Measurements from ENCODE around the gene TRIO.

TRIO gene

DNA sequence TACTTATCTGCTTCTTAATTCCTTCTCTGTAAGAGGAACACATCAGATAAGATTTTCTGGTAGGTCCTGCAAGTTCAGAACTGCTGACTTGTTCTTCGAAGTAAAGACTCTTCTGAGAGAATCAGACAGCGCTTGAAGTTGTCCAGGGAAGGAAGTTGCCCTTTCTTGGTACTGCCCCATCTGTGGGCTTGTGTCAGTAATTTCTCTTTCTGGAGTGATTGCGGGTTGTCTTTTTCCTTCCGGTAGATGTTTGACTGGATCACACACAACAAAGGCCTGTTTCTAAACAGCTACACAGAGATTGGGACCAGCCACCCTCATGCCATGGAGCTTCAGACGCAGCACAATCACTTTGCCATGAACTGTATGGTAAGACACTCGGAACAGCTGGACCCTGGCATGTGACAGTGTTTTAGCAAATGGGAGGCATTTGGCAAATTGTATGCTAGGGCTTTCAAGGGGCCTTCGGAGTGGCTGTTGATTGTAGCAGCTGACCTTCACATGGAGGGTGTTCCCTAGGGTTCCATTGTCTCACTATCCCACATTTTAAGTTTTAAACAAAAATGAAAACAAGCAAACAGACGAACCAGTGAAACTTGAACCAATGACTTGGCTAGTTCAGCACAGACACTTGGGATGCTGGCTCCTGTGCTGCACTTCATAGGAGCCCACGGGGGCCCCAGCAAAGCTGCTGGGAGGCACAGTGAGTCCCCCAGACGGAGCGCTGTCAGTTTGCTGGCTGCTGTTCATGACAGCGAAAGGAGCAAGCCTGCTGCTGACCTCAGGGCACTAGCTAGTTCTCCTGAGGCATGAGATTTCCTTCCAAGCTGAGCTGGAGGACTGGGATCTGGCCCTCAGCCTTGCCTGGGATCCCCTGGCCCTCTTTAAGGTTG, 149.9 kb downstream of the TRIO start:
- no peak for DNase-seq (ENCODE audit: low read depth, low spot score)

DNA sequence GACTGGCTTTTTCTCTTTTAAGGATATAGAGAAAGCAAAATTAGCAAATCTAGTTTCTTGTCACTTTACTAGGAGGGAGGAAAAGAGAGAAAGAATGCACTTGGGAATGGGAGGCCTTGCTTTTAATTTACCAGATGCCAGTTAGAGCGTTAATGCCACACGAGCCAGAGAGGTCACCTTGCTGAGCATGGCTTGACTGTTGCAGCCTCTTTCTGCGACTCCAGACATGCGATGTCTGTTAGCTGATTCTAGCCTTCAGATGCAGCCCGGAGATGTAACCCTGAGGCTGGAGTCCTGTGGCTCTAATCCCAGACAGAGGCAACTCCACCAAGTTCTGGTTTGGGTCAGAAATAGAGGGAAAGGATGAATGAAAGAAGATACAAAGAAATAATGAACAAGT, 152.5 kb downstream of the TRIO start:
- no peak for DNase-seq (ENCODE audit: low read depth, low spot score)

DNA sequence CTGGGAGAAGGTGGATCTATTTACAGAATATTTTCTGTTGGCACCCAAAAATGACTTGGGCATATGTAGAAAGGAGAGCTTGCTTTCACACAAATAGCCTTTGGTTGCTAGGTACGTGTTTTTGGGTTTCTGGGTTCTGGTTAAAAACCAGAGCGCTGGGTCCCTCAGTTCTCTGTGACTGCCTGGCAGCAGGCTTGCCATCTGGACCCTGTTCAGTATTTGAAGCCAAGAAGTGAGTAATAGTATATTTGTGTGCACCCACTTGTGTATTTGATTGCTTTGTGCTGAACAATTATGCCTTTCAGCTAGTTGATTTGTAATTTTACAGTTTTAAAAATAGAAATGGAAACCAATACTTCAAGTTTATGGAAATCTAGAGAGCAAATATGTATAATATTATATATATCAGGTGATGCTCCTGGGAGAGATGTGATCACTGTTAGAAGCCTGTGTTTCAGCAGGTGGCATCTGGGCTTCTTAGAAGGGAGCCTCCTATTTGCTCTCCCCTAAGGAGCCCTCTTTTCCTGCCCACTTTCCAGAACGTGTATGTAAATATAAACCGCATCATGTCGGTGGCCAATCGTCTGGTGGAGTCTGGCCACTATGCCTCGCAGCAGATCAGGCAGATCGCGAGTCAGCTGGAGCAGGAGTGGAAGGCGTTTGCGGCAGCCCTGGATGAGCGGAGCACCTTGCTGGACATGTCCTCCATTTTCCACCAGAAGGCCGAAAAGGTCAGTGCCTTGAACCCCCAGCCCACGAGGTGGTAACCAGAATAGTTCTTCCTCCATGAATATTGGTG, 153.6 kb downstream of the TRIO start:
- DNase-seq (ENCODE audit: low read depth, low spot score) = no peak

DNA sequence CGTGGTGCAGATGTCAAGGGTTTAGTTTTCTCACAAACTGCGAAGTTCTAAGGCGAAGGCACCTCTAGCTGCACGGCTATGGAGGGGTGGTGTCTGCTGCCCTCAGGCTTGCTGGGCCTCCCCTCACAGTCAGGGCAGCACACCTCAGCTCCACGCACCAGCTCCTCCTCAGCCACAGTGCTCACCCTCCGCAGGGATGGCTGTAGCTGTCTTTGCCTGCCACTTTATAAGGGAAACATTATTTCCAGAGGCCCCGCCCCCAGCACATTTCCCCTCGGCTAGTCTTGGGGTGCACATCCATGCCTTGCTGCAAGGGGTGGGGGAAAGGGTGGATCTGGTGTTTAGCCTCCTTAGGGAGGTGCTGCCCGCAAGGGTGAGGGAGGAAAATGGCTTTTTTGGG, 154.6 kb downstream of the TRIO start:
- no peak for DNase-seq (ENCODE audit: low read depth, low spot score)

DNA sequence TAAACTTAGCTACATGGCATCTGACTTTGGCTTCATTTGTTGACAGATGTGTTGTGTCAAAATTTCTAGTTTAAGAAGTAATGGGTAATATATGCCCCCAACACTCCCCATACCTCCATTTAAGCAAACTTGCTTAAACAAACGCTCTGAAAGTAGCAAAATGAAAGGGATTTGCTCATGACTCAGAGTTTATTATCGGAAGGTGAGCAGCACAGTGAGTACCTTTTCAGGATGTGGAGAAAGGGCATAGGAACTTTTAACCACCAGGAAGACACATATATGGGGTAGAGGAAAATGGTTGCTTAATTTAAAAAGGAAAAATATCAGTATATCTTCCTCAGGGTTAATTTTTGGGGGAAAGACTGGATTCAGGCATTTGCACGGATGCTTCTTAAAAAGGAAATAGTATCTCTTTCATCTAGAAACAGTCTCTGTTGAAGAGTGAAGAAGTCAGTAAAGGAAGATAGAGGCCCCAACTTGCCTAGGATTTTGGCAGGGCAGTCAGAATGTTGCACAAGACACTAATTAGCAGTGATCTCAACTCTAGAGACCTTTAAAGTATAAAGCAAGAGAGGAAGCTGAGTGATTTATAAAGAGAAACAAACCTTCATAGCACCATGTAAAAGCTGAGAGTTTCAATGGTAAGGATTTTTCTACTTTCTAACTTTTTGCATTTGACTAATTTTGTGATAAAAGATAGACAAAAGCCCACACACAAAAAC, 155.1 kb downstream of the TRIO start:
- no peak for DNase-seq (ENCODE audit: low read depth, low spot score)

DNA sequence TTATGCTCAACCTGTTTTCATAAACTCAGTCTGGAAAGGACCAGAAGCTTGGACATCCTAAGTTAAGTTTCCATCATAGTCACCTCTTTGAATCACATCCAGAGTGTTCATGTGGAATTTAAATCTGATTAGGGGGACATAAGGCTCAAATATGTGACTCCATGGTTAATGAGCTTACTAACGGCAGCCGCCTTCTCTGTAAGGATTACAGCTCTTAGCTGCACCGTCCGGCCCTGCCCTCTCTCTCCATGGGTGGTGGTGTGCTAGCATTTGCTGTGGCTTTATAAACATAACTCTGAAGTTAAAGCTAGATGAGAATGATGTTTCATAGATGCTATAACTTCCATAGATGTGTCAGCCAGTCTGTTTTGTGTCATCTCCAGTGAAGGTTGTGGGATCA, 156.5 kb downstream of the TRIO start:
- DNase-seq (ENCODE audit: low read depth, low spot score) = no peak

DNA sequence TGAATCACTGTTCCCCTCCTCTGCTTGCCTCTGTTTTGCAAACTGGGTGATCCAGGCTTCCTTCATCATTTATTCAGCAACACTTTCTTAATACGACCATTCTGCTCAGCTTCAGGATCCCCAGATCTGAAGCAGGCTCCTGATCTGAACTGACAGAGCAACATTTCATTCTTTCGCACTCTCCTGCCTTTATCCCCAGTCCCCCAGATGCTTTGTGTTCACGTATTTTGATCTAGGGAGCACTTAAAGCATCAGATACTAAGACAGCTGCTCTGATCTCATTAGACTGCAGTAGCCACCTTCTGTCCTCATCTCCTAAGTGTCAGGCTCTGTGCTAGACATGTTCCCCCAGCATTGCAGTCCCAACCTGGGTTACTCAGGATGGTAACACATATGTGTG, 158.0 kb downstream of the TRIO start:
- DNase-seq (ENCODE audit: low read depth, low spot score) = no peak

DNA sequence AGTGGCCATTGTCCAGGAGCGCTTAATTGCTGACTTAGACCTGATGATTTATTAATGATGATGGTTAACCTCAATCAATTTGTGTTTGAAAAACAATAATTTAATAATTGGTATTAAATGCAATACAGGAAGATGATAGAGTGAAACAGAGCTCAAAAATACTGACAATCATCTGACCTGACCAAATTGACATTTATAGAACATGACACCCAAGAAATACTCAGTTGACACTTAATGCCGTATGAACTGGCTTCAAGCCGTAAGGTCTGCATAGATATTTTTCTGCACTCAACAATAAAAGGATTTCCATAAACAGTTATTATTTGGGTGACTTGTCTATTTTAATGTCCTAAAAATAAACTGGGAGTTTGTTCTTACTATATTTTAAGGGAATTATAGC, 159.2 kb downstream of the TRIO start:
- DNase-seq (ENCODE audit: low read depth, low spot score) = no peak

DNA sequence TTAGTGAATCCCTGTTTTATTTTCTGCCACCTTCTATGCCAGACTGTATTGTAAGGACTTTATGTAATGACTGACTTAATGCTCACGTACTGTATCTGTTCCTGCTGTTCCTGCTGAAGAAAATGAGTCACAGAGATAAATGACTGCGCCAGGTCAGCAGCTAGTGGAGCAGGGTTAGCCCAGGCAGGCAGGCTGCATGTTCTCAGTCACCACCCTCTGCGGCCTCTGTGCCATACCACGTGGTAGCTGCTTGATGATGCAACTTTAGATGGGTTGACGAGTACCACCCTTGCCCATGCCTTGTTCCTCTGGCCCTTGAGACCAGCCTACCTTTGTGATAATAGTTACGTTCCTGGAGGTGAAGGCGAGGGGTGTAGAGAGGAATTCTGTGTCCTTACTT, 161.9 kb downstream of the TRIO start:
- peak; percentile 42 for DNase-seq (ENCODE audit: low read depth, low spot score)

DNA sequence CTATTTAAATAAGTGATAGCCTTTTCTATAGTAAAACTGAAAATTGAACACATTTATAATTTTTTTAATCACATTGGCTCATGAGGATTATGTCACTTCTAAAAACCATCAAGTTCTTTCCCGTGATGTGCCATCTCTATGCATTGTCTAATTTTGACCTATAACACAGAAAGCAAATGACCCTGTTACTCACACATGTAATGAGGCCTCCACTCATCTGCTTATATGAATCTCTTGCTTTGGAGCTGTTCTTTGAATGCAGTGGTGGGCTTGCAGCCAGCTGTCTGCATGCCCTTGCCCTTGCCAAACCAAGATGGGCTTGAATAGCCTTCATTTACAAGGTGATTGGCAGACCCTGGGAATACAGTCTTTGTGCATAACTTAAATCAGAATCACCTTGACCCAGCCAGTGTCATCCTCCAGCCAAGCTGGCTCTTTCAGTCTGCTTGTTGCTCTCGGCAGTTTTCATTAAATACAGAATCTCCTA, 163.2 kb downstream of the TRIO start:
- DNase-seq (ENCODE audit: low read depth, low spot score) = no peak

DNA sequence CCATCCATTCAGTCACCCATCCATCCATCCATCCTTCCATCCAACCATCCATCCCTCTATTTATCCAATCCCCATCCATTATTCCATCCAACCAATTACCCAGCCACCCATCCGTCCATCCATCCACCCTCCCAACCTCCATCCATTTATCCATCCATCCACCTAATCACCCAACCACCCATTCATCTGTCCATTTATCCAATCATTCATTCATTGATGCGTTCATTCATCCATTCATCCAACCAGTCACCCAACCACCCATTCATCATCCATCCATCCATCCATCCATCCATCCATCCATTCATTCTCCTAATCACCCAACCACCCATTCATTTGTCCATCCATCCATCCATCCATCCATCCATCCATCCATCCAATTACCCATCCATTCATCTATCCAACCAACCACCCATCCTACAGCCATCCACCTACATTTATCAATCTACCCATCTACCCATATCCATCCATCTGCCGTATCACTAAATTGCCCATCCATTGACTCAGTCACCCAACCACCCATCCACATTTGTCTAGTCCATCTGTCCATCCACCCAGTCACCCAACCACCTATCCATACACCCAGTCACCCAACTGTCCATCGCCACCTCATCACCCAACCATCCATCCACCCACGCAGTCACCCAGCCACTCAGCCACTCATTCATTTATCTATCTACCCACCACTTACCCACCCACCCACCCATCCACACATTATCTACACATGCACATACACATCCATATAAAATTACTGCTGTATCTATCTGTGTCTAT, 165.4 kb downstream of the TRIO start:
- no peak for DNase-seq (ENCODE audit: low read depth, low spot score)

DNA sequence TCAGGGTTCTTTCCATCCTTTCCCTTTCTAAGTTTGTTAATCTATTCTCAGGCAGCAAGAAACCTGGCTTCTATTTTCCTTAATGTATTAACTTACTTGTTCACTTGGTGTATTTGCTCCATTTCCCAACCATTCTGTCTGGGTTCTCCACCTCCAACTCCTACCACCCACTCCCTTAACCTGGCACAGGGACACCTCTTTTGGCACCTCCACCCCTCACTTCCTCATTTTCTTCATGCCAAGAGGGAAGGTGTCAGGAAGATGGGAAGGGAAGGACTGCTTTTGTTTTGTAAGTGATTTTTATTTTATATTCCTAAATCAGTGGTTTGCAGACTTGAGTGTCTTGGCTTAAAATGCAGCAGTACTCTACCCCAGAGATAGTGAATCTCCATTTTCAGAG, 166.1 kb downstream of the TRIO start:
- no peak for DNase-seq (ENCODE audit: low read depth, low spot score)

DNA sequence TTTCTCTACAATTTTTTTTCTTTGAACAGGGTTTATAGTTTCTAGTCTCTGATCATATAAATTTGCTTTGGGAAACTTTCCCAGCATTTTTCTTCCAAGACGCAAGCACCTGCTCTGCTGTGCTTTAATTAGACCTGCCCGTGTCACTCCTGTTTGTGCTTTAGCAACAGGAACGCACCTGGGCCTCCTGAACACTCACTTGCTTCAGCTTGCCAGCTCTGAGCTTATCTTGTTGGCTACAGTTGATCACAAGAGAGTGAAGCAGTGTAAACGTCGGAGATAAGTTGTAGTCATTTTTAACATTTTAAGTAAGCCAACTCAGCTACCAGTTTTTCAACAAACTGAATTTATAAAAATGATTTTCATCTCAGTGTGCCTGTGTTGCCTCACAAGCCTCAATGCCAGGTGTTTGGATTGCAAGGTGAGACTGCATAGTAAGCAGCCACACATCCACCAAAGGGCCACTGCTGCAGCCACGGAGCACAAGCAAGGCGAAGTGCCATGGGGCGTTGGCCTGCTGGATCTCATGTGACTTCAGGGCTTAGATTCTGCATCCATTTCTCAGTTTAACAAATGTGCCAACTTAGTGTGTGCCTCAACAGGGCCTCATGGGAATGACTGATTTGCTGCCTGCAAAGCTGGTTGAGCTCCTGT, 166.9 kb downstream of the TRIO start:
- no peak for DNase-seq (ENCODE audit: low read depth, low spot score)

DNA sequence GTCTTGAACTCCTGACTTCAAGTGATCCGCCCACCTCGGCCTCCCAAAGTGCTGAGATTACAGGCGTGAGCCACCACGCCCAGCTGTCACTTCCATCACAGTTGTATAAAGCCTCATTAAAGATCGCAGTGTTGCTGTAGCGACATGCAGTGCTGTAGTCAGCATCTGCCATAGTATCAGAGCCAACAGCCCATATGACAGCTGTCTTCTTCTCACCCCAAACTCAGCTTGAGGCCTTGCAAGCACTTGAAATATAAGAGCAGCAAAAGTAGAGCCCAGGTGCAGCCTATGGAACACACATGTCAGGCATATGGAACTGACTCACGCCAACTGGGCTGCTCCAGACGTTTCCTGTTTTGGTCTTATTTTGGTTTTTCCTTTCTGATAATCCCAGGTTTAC, 167.8 kb downstream of the TRIO start:
- DNase-seq (ENCODE audit: low read depth, low spot score) = no peak

DNA sequence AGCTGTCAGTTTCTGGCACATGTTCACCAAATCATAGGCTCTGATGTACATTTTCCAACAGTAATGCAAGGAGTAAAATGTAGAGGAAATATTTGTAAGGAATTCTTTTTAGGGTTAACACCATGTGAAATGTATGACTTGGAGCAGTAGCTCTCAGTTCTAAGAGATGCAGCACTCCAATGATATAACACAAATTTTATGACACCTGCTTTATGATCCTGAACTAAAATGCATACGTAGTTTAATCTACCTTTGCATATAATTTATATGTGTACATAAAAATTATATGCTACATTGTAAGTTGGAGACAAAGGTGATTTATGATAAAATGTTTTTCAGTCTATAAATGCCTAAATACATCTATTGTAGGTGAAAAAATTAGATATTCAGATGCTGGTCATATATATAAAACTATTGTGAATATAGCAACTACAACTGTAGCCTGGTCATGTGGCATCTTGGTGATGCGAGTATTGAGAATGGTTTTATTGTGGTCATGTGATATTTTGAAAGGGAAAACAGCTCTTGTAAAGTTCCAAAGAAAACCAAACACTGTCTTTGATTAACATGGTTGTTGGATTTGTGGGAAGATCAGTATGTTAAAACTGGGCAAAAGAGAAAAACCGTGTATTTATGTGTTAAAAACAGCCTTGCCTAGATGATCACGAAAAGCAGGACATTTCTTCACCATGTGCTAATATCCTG, 171.0 kb downstream of the TRIO start:
- DNase-seq (ENCODE audit: low read depth, low spot score) = no peak

DNA sequence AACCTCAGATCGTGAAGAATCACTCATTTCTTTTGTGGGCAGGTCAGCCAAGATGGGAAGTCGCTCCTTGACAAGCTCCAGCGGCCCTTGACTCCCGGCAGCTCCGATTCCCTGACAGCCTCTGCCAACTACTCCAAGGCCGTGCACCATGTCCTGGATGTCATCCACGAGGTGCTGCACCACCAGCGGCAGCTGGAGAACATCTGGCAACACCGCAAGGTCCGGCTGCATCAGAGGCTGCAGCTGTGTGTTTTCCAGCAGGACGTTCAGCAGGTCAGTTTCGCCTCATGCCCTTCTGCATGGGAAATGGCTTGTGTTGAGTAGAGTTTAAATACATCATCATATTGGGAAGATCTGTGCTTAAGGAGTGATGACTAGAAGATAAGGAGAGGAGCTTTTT, 173.3 kb downstream of the TRIO start:
- no peak for DNase-seq (ENCODE audit: low read depth, low spot score)

DNA sequence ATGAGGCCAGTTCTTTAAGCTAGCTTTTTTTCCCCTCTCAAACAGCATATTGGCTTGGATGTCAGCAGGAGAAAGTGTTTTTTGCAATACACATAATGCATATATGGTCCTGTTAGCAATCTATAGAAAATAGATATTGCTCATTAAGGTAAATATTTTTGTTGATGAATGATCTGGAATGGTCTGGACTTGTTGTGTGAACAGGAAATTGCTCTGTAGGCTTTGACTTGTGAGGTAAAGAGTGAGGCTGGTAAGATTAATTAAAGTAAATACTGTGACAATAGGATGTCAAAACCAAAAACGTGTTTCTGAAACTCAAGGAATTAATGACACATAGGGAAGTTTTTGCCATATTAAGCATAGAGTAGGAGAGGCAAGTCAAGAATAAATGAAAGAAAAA, 176.0 kb downstream of the TRIO start:
- no peak for DNase-seq (ENCODE audit: low read depth, low spot score)

DNA sequence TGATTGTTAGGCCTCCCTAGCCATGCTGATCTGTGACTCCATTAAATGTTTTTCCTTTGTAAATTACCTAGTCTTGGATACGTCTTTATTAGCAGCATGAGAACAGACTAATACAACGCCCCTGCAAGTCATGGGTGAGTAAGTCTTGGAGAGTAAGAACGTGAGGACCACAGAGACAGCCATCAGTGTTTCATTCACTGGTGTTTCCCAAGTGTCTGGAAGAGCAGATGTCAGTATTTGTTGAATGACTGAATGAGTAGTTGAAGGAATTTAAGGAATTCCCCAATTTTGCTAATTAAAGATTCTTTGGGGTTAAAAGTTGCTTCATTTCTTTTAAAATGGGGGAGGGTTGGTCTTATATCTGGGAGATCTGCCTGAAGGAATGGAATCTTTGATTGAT, 178.8 kb downstream of the TRIO start:
- DNase-seq (ENCODE audit: low read depth, low spot score) = no peak

DNA sequence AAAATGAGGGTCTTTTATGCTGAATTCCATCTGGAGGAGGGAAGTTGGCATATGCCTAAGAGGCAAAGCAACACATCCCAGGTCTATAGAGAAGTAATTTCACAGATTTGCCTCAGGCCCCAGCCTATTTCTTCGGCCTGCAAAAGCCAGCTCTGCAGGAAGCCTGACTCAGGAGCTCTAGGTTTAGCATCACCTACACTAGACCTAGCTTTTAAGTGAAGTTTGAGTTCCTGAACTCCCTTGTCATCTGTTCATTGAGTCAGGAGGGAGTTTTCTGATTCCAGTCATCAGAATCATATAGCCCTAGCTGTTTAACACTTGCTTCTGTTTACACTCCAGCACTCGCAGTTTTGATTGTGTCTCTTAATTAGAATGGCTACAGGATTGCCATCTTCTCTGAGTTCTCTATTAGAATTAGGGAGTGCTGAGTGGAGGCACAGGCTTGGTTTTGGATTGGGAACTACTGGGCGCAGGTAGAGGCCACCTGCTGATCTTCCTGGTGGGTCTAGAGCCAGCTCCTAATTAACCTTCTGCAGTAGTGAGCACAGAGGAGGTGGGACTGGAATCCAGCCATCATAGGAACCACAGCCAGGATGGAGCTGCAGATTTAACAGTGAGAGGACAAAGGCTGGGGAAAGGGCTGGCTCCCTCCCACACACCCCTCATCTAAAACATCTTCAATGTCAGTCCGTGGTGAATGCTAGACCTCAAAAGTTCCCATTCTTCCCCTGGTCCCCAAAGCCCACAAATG, 179.5 kb downstream of the TRIO start:
- DNase-seq (ENCODE audit: low read depth, low spot score) = peak; percentile 42

DNA sequence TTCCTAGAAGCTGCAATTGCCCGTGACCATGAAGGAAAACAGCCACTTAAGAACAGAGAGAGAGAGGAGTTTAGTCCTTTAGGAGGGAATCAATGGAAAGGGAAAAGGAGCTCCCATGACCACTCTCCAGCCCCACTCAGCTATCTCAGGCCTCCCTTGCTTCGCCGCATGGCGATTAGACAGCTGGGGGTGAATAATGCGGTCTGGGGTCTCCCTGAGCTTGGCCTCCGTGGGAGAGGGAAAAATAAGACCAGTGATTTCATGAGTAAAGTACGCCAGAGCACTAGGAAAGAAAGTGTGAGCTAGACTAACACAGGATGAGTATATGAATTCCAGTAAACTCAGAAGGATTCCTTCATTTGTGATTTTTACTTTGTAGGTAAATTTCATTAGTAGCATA, 180.3 kb downstream of the TRIO start:
- DNase-seq (ENCODE audit: low read depth, low spot score) = no peak
